CD14-positive monocyte (primary cell): ENCODE results near the gene RAPGEF1. TPM values are rescaled to one million over a fixed set of nuclear protein-coding genes. Genes with fewer than 3 reads are reported as not detected.

ENCODE experiments used
- DNase-seq, 3 donors: peaks; one replicate each; pipeline ENCODE4 v3.0.0-alpha.2; 2011 to 2022
- H2AFZ ChIP-seq: 2 replicates; pipeline ENCODE4 v1.6.0; 2012; ENCODE audit warnings: mild to moderate bottlenecking, low read depth, low read length, inconsistent platforms; ENCODE audit not compliant: insufficient read depth, poor library complexity, severe bottlenecking
- H3K27ac ChIP-seq, 2 donors: 1 replicate in 1 of 2; 2 replicates in 1 of 2; pipeline ENCODE4 v1.5.1; 2012 to 2013; ENCODE audit warnings: low read length in 2 of 2, control low read depth in 1 of 2, inconsistent platforms in 1 of 2, low read depth in 1 of 2, mild to moderate bottlenecking in 1 of 2
- H3K27me3 ChIP-seq, 2 donors: one replicate each; pipeline versions ENCODE4 v1.6.0 to v1.6.1; 2011 to 2013; ENCODE audit warnings: low read length in 2 of 2; ENCODE audit not compliant: control insufficient read depth in 2 of 2, insufficient read depth in 2 of 2
- H3K36me3 ChIP-seq, 2 donors: replicated peaks in 1 of 2; 1 replicate in 1 of 2; 2 replicates in 1 of 2; pipeline versions ENCODE4 v1.5.1 to v1.6.1; 2012 to 2013; ENCODE audit warnings: low read length in 2 of 2, control low read depth in 1 of 2, inconsistent platforms in 1 of 2, mild to moderate bottlenecking in 1 of 2; ENCODE audit not compliant: insufficient read depth in 2 of 2, control insufficient read depth in 1 of 2
- H3K4me1 ChIP-seq, 2 donors: 1 replicate in 1 of 2; 2 replicates in 1 of 2; pipeline versions ENCODE4 v1.5.1 to v1.6.1; 2012 to 2013; ENCODE audit warnings: low read length in 2 of 2, control low read depth in 1 of 2, inconsistent platforms in 1 of 2, mild to moderate bottlenecking in 1 of 2, moderate library complexity in 1 of 2; ENCODE audit not compliant: insufficient read depth in 2 of 2, control insufficient read depth in 1 of 2
- H3K4me2 ChIP-seq: replicated peaks from 2 replicates; pipeline ENCODE3; 2012; ENCODE audit warnings: low read length, moderate library complexity, mild to moderate bottlenecking; ENCODE audit not compliant: poor library complexity, severe bottlenecking; ENCODE audit errors: extremely low read depth
- H3K4me3 ChIP-seq, 3 experiments: fragments of 200-600 bp in 1 of 3; sonication (generic) in 1 of 3; replicated peaks in 1 of 3; 1 replicate in 2 of 3; 2 replicates in 1 of 3; pipeline ENCODE4 v1.5.1; 2011 to 2013; ENCODE audit warnings: low read length in 3 of 3, mild to moderate bottlenecking in 3 of 3, control low read depth in 2 of 3, low read depth in 2 of 3, inconsistent platforms in 1 of 3, moderate library complexity in 1 of 3
- H3K79me2 ChIP-seq: 2 replicates; pipeline ENCODE4 v1.6.0; 2012; ENCODE audit warnings: mild to moderate bottlenecking, control low read depth, inconsistent platforms, low read length, moderate library complexity; ENCODE audit not compliant: insufficient read depth
- H3K9ac ChIP-seq: 2 replicates; pipeline ENCODE4 v1.6.0; 2017; ENCODE audit warnings: low read length, mild to moderate bottlenecking; ENCODE audit not compliant: insufficient read depth, poor library complexity, severe bottlenecking
- H3K9me3 ChIP-seq, 2 donors: replicated peaks in 1 of 2; 1 replicate in 1 of 2; 2 replicates in 1 of 2; pipeline versions ENCODE4 v1.5.1 to v1.6.1; 2012 to 2013; ENCODE audit warnings: low read length in 2 of 2, control low read depth in 1 of 2; ENCODE audit not compliant: control insufficient read depth in 1 of 2, insufficient read depth in 1 of 2
- H4K20me1 ChIP-seq: 2 replicates; pipeline ENCODE4 v1.6.0; 2012; ENCODE audit warnings: mild to moderate bottlenecking, low read length, control low read depth, moderate library complexity; ENCODE audit not compliant: insufficient read depth
- H3K27ac Mint-ChIP-seq, 7 donors: one replicate each; pipeline ENCODE4 v1.8.0; 2020; ENCODE audit warnings: mild to moderate bottlenecking in 7 of 7, mixed read lengths in 7 of 7, moderate library complexity in 6 of 7, inconsistent platforms in 2 of 7
- H3K27me3 Mint-ChIP-seq, 3 donors: one replicate each; pipeline ENCODE4 v1.8.0; 2021 to 2022; ENCODE audit warnings: low read depth in 3 of 3, mild to moderate bottlenecking in 3 of 3, mixed read lengths in 3 of 3, moderate library complexity in 3 of 3, inconsistent platforms in 1 of 3
- H3K36me3 Mint-ChIP-seq, 2 donors: one replicate each; pipeline ENCODE4 v1.8.0; 2020; ENCODE audit warnings: mixed read lengths in 2 of 2, inconsistent platforms in 1 of 2, mild to moderate bottlenecking in 1 of 2
- H3K4me1 Mint-ChIP-seq: one replicate; pipeline ENCODE4 v1.8.0; 2020; ENCODE audit warnings: mild to moderate bottlenecking, mixed read lengths
- H3K4me3 Mint-ChIP-seq, 2 donors: one replicate each; pipeline ENCODE4 v1.8.0; 2020; ENCODE audit warnings: mild to moderate bottlenecking in 2 of 2, mixed read lengths in 2 of 2, moderate library complexity in 1 of 2
- H3K9me3 Mint-ChIP-seq, 7 donors: one replicate each; pipeline ENCODE4 v1.8.0; 2020 to 2022; ENCODE audit warnings: mixed read lengths in 7 of 7, mild to moderate bottlenecking in 6 of 7, moderate library complexity in 6 of 7, inconsistent platforms in 2 of 7
- WGBS: methylation state at CpG from one replicate; pipeline ENCODE4 v1.1.5; 2013; ENCODE audit warnings: missing lambda C conversion rate; ENCODE audit not compliant: insufficient coverage; 5-methylcytosine and 5-hydroxymethylcytosine counted together
- intact Hi-C, 2 donors: fragments of 100-400 bp; cut with micrococcal nuclease; formaldehyde crosslinking; loops; one replicate each; pipeline versions ENCODE4 v1.15.0 to v1.15.1; 2023
- polyA minus RNA-seq: library from RNA; depleted of rRNA, polyadenylated mRNA; stranded (reverse); fragments of >200 nt; gene quantifications from 2 replicates; pipeline ENCODE4 v1.2.3, GENCODE V29; 2012
- polyA plus RNA-seq, 3 donors: library from polyadenylated mRNA; depleted of rRNA in 1 of 3; unstranded in 2 of 3; stranded (reverse) in 1 of 3; fragments of 300-500 nt in 2 of 3; fragments of >200 nt in 1 of 3; fragmentation: Illumina TruSeq in 2 of 3; gene quantifications; 1 replicate in 2 of 3; 2 replicates in 1 of 3; pipeline ENCODE4 v1.2.3, GENCODE V29; 2012 to 2021
- total RNA-seq, 12 experiments: library from RNA in 1 of 12; stranded (reverse) in 1 of 12; fragments of 120-200 nt in 1 of 12; gene quantifications; one replicate each; pipeline ENCODE4 v1.2.4 and lab custom pipeline; 2013 to 2026; ENCODE audit warnings: mixed read lengths in 6 of 12, inconsistent platforms in 1 of 12
- TF ChIP-seq, protein P1 (sequence below): fragments of 200-600 bp; IDR thresholded peaks from one replicate; pipeline ENCODE4 v1.8.0; 2022; ENCODE audit warnings: antibody characterized with exemption, mild to moderate bottlenecking

Gene RAPGEF1
- total RNA-seq (2013) = 42.4 TPM
- 10 to 100 TPM in 1 of 3 donors, 1 to 10 TPM in 2; 1.7 to 71.7 (median 3.0) TPM for polyA plus RNA-seq
- 67.1 and 96.5 TPM in 2 replicates for polyA minus RNA-seq
- total RNA-seq (lab: John Stamatoyannopoulos, UW) = 162 to 568 (median 260) reads per million in 11 experiments

DNA sequence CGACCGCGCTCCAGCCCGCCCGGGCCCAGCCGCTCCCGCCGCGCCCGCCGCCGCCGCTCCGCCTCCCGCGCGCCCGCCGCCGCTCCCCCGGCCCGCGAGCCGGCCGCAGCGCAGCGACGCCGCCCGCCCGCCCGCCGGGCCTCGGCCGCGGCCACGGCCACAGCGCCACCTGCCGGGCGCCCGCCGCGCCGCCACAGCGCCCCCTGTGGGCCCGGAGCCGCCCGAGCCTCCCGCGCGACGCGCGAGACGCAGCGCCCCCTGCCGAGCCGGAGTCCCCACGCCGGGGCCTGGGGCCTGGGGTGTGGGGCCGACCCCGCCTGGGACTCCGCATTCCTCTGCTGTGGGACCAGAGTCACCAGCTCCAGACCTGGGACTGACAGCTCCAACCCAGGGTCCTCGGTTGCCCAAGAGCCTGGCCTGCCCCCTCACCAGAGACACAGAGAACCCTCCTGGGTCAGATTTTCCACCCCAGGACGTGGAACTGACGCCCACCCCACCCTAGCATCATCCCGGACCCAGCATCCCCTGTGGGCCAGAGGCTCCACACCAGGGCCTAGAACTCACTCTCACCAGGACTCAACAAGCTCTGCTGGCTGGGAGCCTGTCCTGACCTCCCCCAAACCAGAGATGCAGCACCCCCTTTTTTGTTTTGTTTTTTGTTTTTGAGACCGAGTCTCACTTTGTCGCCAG, at the start of gene RAPGEF1:
Gene RAPGEF1, minus strand, starts transcription at position 118 of the 690 bp plus-strand sequence. CDS start 246 bp downstream, outside the sequence.
- no peaks in the 10 kb centered on the region for H3K36me3 ChIP-seq
- H3K9ac ChIP-seq = peak within 1 kb of the TSS; percentile 75
- peak within 1 kb of the TSS; percentile 52 to 86 (median 55) for H3K4me3 ChIP-seq
- TF ChIP-seq, protein P1, sequence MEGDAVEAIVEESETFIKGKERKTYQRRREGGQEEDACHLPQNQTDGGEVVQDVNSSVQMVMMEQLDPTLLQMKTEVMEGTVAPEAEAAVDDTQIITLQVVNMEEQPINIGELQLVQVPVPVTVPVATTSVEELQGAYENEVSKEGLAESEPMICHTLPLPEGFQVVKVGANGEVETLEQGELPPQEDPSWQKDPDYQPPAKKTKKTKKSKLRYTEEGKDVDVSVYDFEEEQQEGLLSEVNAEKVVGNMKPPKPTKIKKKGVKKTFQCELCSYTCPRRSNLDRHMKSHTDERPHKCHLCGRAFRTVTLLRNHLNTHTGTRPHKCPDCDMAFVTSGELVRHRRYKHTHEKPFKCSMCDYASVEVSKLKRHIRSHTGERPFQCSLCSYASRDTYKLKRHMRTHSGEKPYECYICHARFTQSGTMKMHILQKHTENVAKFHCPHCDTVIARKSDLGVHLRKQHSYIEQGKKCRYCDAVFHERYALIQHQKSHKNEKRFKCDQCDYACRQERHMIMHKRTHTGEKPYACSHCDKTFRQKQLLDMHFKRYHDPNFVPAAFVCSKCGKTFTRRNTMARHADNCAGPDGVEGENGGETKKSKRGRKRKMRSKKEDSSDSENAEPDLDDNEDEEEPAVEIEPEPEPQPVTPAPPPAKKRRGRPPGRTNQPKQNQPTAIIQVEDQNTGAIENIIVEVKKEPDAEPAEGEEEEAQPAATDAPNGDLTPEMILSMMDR = peak; percentile 94
- H3K27ac ChIP-seq = peak within 1 kb of the TSS; percentile 62 to 91
- peak within 1 kb of the TSS; percentile 94 for H3K4me2 ChIP-seq
- H3K4me1 Mint-ChIP-seq = peaks cover 61% of the 10 kb centered on the region
- peaks cover 0 to 5% (median 0%) of the 10 kb centered on the region in 3 donors for H3K27me3 Mint-ChIP-seq
- H3K27ac Mint-ChIP-seq = peak within 1 kb of the TSS; percentile 84 to 95 (median 90)
- DNase-seq = peak; percentile 58 to 80 (median 67)
- H3K9me3 Mint-ChIP-seq = peaks cover 0 to 2% (median 0%) of the 10 kb centered on the region in 7 donors
- no peaks in the 10 kb centered on the region for H3K9me3 ChIP-seq
- H3K4me3 Mint-ChIP-seq = peak within 1 kb of the TSS; percentile 97 to 98
- peaks cover 64 to 66% of the 10 kb centered on the region in 2 donors for H3K4me1 ChIP-seq
- 6% methylated on average over 69 of the region's 69 CpGs for WGBS
- H4K20me1 ChIP-seq = peaks cover 32% of the 10 kb centered on the region
- H3K36me3 Mint-ChIP-seq = peaks cover 13 to 33% of the 10 kb centered on the region in 2 donors
- H2AFZ ChIP-seq = no peak within 1 kb of the TSS
- H3K79me2 ChIP-seq = peaks cover 45% of the 10 kb centered on the region
- H3K27me3 ChIP-seq = no peaks in the 10 kb centered on the region
- intact Hi-C loops = loop anchor here (2.0 to 10.0 kb wide), 7 partner anchors 38 to 465 kb away; partner anchors contain the start of genes POMT1 (in 2 of the 2) and FAM78A (in 1 of the 2)

DNA sequence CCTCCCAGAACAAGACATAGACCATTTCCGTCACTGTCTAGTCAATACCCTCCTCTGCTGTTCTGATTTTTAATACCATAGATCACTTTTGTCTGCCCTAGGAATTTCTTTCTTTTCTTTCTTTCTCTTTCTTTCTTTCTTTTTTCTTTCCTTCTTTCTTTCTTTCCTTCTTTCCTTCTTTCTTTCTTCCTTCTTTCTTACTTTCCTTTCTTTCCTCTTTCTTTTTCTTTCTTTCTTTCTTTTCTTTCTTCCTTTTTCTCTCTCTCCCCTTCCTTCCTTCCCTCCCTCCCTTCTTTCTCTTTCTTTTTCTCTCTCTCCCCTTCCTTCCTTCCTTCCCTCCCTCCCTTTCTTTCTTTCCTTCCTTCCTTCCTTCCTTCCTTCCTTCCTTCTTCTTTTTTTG, 49.0 kb upstream of the RAPGEF1 start:
- Mint-ChIP-seq H3K27me3 (peaks cover 3 to 15% (median 13%) of the 10 kb centered on the region in 3 donors), H3K36me3 (no peaks in the 10 kb centered on the region), H3K4me3 (no peak overlapping the region), H3K4me1 (no peaks in the 10 kb centered on the region), H3K9me3 (no peaks in the 10 kb centered on the region), H3K27ac (peak overlapping the region in 1 of 7 donors; percentile 75)
- intact Hi-C loops = no loop called here
- Histone ChIP-seq H3K9ac (no peak overlapping the region), H3K27me3 (peaks cover 0 to 2% of the 10 kb centered on the region in 2 donors), H2AFZ (no peak overlapping the region), H3K27ac (no peak overlapping the region), H3K36me3 (no peaks in the 10 kb centered on the region), H3K79me2 (no peaks in the 10 kb centered on the region), H4K20me1 (no peaks in the 10 kb centered on the region), H3K4me1 (no peaks in the 10 kb centered on the region), H3K4me2 (no peak overlapping the region), H3K9me3 (no peaks in the 10 kb centered on the region), H3K4me3 (no peak overlapping the region)
- no peak for DNase-seq
- WGBS = 64% methylated on average over 1 of the region's 1 CpG
- TF ChIP-seq, protein P1 = no peak
